CD4-positive, alpha-beta T cell (primary cell): ENCODE results near the gene PCDHGA9. TPM values are rescaled to one million over a fixed set of nuclear protein-coding genes. Genes with fewer than 3 reads are reported as not detected.

Experiments used
- ATAC-seq: fragments of 200-7000 bp; cut with Tn5 transposase; one replicate; pipeline ENCODE4 v1.10.0; 2022; ENCODE audit warnings: mild to moderate bottlenecking; ENCODE audit not compliant: poor library complexity
- CTCF ChIA-PET: fragments of 350-600 bp; sonication (Branson Sonifier 250); formaldehyde crosslinking; loops from one replicate; lab custom pipeline; 2021; ENCODE audit warnings: antibody characterized with exemption, inconsistent platforms; lab: Charles Lee
- POLR2A ChIA-PET: fragments of 350-600 bp; sonication (Branson Sonifier 250); formaldehyde crosslinking; loops from one replicate; lab custom pipeline; 2021; ENCODE audit warnings: antibody characterized with exemption, inconsistent platforms; lab: Charles Lee
- DNase-seq, 14 experiments: peaks; one replicate each; pipeline ENCODE4 v3.0.0-alpha.2; 2013 to 2020; ENCODE audit warnings: mixed read lengths in 2 of 14
- H3K27ac ChIP-seq, 2 donors: one replicate each; pipeline versions ENCODE4 v1.5.1 to v1.7.0; 2013; ENCODE audit warnings: low read length in 2 of 2, low read depth in 1 of 2, mild to moderate bottlenecking in 1 of 2
- H3K27me3 ChIP-seq, 2 experiments: 1 replicate in 1 of 2; 2 replicates in 1 of 2; pipeline versions ENCODE4 v1.6.1 to v1.7.0; 2013; ENCODE audit warnings: low read length in 2 of 2, control low read depth in 1 of 2, mild to moderate bottlenecking in 1 of 2, moderate library complexity in 1 of 2; ENCODE audit not compliant: insufficient read depth in 2 of 2, control insufficient read depth in 1 of 2
- H3K36me3 ChIP-seq: one replicate; pipeline ENCODE4 v1.6.1; 2013; ENCODE audit warnings: low read length, control low read depth; ENCODE audit not compliant: insufficient read depth
- H3K4me1 ChIP-seq: one replicate; pipeline ENCODE4 v1.6.1; 2013; ENCODE audit warnings: low read length, control low read depth; ENCODE audit not compliant: insufficient read depth
- H3K4me3 ChIP-seq: one replicate; pipeline ENCODE4 v1.5.1; 2013; ENCODE audit warnings: mild to moderate bottlenecking, low read length, moderate library complexity
- H3K9me3 ChIP-seq, 2 experiments: 1 replicate in 1 of 2; 2 replicates in 1 of 2; pipeline versions ENCODE4 v1.6.1 to v1.7.0; 2013; ENCODE audit warnings: low read length in 2 of 2, mild to moderate bottlenecking in 2 of 2, control low read depth in 1 of 2, moderate library complexity in 1 of 2; ENCODE audit not compliant: control insufficient read depth in 1 of 2, insufficient read depth in 1 of 2
- H3K27ac Mint-ChIP-seq: one replicate; pipeline ENCODE4 v1.8.0; 2020; ENCODE audit warnings: mixed read lengths
- H3K27me3 Mint-ChIP-seq: one replicate; pipeline ENCODE4 v1.8.0; 2021; ENCODE audit warnings: mixed read lengths
- H3K36me3 Mint-ChIP-seq: one replicate; pipeline ENCODE4 v1.8.0; 2021; ENCODE audit warnings: low read depth, mixed read lengths
- H3K4me1 Mint-ChIP-seq: one replicate; pipeline ENCODE4 v1.8.0; 2021; ENCODE audit warnings: low read depth, mixed read lengths
- H3K4me3 Mint-ChIP-seq: one replicate; pipeline ENCODE4 v1.8.0; 2020; ENCODE audit warnings: mild to moderate bottlenecking, mixed read lengths
- H3K9me3 Mint-ChIP-seq: one replicate; pipeline ENCODE4 v1.8.0; 2020; ENCODE audit warnings: mixed read lengths
- intact Hi-C, 2 experiments: fragments of 100-400 bp; cut with DNase I in 1 of 2; cut with micrococcal nuclease in 1 of 2; formaldehyde crosslinking; loops; one replicate each; pipeline versions ENCODE4 v1.15.1 to v1.9.0; 2023 to 2025; cut with DNase I, micrococcal nuclease
- total RNA-seq, 174 experiments: library from RNA in 2 of 174; stranded (reverse) in 2 of 174; gene quantifications; one replicate each; pipeline ENCODE4 v1.2.3 and lab custom pipeline; 2021 to 2026
- TF ChIP-seq, protein P1 (sequence below): fragments of 200-600 bp; IDR thresholded peaks from one replicate; pipeline ENCODE4 v1.8.0; 2022; ENCODE audit warnings: antibody characterized with exemption, mild to moderate bottlenecking

The PCDHGA9 gene
- total RNA-seq, 2 experiments from 2014 or later: not detected

DNA sequence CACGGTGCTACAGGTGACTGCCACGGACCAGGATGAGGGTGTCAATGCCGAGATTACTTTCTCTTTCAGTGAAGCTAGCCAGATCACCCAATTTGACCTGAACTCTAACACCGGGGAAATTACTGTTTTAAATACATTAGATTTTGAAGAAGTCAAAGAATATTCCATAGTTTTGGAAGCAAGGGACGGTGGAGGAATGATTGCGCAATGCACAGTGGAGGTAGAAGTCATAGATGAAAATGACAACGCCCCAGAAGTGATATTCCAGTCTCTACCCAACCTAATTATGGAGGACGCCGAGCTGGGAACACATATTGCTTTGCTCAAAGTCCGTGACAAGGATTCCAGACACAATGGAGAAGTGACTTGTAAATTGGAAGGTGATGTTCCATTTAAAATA is 13.9 kb upstream of the PCDHGA9 start:
- ChIA-PET CTCF (interaction anchor here (1.5 kb wide), 1 partner anchor 230 kb away, joined by 3 read pairs; the partner anchor contains the start of gene DIAPH1), POLR2A (no interaction called here)
- no peak overlapping the region for H3K4me3 ChIP-seq
- H3K27me3 ChIP-seq: peaks cover 57 to 88% of the 10 kb centered on the region in 2 experiments
- peaks cover 48 to 70% of the 10 kb centered on the region in 2 experiments for H3K9me3 ChIP-seq
- Mint-ChIP-seq H3K27ac (no peak overlapping the region), H3K36me3 (peaks cover 33% of the 10 kb centered on the region), H3K4me1 (no peaks in the 10 kb centered on the region), H3K27me3 (peaks cover 89% of the 10 kb centered on the region), H3K9me3 (peaks cover 30% of the 10 kb centered on the region), H3K4me3 (no peak overlapping the region)
- TF ChIP-seq, protein P1, sequence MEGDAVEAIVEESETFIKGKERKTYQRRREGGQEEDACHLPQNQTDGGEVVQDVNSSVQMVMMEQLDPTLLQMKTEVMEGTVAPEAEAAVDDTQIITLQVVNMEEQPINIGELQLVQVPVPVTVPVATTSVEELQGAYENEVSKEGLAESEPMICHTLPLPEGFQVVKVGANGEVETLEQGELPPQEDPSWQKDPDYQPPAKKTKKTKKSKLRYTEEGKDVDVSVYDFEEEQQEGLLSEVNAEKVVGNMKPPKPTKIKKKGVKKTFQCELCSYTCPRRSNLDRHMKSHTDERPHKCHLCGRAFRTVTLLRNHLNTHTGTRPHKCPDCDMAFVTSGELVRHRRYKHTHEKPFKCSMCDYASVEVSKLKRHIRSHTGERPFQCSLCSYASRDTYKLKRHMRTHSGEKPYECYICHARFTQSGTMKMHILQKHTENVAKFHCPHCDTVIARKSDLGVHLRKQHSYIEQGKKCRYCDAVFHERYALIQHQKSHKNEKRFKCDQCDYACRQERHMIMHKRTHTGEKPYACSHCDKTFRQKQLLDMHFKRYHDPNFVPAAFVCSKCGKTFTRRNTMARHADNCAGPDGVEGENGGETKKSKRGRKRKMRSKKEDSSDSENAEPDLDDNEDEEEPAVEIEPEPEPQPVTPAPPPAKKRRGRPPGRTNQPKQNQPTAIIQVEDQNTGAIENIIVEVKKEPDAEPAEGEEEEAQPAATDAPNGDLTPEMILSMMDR: no peak
- no peaks in the 10 kb centered on the region for H3K36me3 ChIP-seq
- intact Hi-C loops: no loop called here
- no peak for ATAC-seq
- DNase-seq: no peak
- H3K27ac ChIP-seq: no peak overlapping the region
- H3K4me1 ChIP-seq: no peaks in the 10 kb centered on the region

DNA sequence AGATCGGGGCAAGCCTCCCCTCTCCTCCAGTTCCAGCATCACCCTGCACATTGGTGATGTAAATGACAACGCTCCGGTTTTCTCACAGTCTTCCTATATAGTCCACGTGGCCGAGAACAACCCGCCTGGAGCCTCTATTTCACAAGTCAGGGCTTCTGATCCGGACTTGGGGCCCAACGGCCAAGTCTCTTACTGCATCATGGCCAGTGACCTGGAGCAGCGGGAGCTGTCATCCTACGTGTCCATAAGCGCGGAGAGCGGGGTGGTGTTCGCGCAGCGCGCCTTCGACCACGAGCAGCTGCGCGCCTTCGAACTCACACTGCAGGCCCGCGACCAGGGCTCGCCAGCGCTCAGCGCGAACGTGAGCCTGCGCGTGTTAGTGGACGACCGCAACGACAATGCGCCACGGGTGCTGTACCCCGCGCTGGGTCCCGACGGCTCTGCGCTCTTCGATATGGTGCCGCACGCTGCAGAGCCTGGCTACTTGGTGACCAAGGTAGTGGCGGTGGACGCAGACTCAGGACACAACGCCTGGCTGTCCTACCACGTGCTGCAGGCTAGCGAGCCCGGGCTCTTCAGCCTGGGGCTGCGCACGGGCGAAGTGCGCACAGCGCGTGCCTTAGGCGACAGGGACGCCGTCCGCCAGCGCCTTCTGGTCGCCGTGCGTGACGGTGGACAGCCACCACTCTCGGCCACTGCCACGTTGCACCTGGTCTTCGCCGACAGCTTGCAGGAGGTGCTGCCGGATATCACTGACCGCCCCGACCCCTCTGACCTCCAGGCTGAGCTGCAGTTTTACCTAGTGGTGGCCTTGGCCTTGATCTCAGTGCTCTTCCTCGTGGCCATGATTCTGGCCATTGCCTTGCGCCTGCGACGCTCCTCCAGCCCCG is 13.2 kb upstream of the PCDHGA9 start:
- ATAC-seq (no peak), DNase-seq (no peak)
- Mint-ChIP-seq H3K4me3 (no peak overlapping the region), H3K9me3 (peaks cover 31% of the 10 kb centered on the region), H3K27ac (no peak overlapping the region), H3K4me1 (no peaks in the 10 kb centered on the region), H3K36me3 (peaks cover 33% of the 10 kb centered on the region), H3K27me3 (peaks cover 89% of the 10 kb centered on the region)
- intact Hi-C loops: no loop called here
- ChIA-PET CTCF (no interaction called here), POLR2A (no interaction called here)
- no peak overlapping the region for H3K4me3 ChIP-seq
- H3K27me3 ChIP-seq: peaks cover 58 to 87% of the 10 kb centered on the region in 2 experiments
- H3K9me3 ChIP-seq: peaks cover 50 to 70% of the 10 kb centered on the region in 2 experiments
- H3K4me1 ChIP-seq: no peaks in the 10 kb centered on the region
- H3K36me3 ChIP-seq: no peaks in the 10 kb centered on the region
- TF ChIP-seq, protein P1: no peak
- no peak overlapping the region for H3K27ac ChIP-seq

GRCh38 chr5:141392429-141393198 is 10.0 kb upstream of the PCDHGA9 start, which contains the start of gene PCDHGA8:
PCDHGA8 (plus strand) TSS chr5:141392633; CDS start chr5:141392814, 181 bp downstream.
- POLR2A ChIA-PET: no interaction called here

More at GRCh38 chr5:141392429-141393198, 10.0 kb upstream of the PCDHGA9 start, which contains the start of gene PCDHGA8:
- TF ChIP-seq, protein P1: no peak
- ATAC-seq (no peak), DNase-seq (no peak)
- Mint-ChIP-seq H3K9me3 (peaks cover 19% of the 10 kb centered on the region), H3K27me3 (peaks cover 85% of the 10 kb centered on the region), H3K27ac (no peak within 1 kb of the TSS), H3K4me1 (no peaks in the 10 kb centered on the region), H3K4me3 (no peak within 1 kb of the TSS), H3K36me3 (peaks cover 20% of the 10 kb centered on the region)
- CTCF ChIA-PET: interaction anchor here (0.9 to 1.0 kb wide), 2 partner anchors 23 to 171 kb away, joined by 3 to 4 read pairs; partner anchors contain the start of gene PCDHGB3
- H3K27ac ChIP-seq: no peak within 1 kb of the TSS
- H3K4me1 ChIP-seq: no peaks in the 10 kb centered on the region
- H3K9me3 ChIP-seq: peaks cover 49 to 53% of the 10 kb centered on the region in 2 experiments
- H3K36me3 ChIP-seq: no peaks in the 10 kb centered on the region
- intact Hi-C loops: no loop called here
- H3K4me3 ChIP-seq: no peak within 1 kb of the TSS
- H3K27me3 ChIP-seq: peaks cover 53 to 89% of the 10 kb centered on the region in 2 experiments
